Heart left ventricle (tissue), 13 donors: ENCODE measurements around the gene SUPT20H.

Source experiments
- POLR2A ChIP-seq, 2 donors: fragments of 450-650 bp; IDR thresholded peaks; one replicate each; pipeline ENCODE4 v1.6.1; 2017; ENCODE audit warnings: antibody characterized with exemption in 2 of 2, mild to moderate bottlenecking in 2 of 2, moderate library complexity in 2 of 2
- TF ChIP-seq, protein P1 (sequence below), 12 donors: fragments of 200-600 bp; sonication (generic) in 4 of 12; IDR thresholded peaks; one replicate each; pipeline versions ENCODE4 v1.5.0 to v1.8.0; 2018 to 2022; ENCODE audit warnings: antibody characterized with exemption in 12 of 12, mild to moderate bottlenecking in 5 of 12
- donor health status: ischemic (EF 13 %, LVEDD 7.1; RV severe dilation, severe dysfunction).
- donor health status: DM: no; HTN: yes; CAD: no.
- donor health status: DM: no; HTN: no; CAD: no.
- donor health status: ischemic (EF 25% LVEDD 6.9; RV normal size, moderate dysfunction).
- donor health status: ischemic (EF 25% LVEDD 5.7; RV mildly dilated, moderate dysfunction).
- donor health status: ischemic (EF 35%, LVEDD 5.7; RV mildly dilated, moderate dysfunction).
- donor health status: nonischemic (EF 11% LVEDD 7.7; RV severe dilation, severe dysfunction).
- donor health status: DM: yes; HTN: yes; CAD: no.
- donor health status: PGD.
- donor health status: ischemic (EF 29% LVEDD 5.4; RV normal size, mild dysfunction).
- donor health status: nonischemic (EF 23%, LVEDD 6.1; RV moderate dilation, normal function).

DNA sequence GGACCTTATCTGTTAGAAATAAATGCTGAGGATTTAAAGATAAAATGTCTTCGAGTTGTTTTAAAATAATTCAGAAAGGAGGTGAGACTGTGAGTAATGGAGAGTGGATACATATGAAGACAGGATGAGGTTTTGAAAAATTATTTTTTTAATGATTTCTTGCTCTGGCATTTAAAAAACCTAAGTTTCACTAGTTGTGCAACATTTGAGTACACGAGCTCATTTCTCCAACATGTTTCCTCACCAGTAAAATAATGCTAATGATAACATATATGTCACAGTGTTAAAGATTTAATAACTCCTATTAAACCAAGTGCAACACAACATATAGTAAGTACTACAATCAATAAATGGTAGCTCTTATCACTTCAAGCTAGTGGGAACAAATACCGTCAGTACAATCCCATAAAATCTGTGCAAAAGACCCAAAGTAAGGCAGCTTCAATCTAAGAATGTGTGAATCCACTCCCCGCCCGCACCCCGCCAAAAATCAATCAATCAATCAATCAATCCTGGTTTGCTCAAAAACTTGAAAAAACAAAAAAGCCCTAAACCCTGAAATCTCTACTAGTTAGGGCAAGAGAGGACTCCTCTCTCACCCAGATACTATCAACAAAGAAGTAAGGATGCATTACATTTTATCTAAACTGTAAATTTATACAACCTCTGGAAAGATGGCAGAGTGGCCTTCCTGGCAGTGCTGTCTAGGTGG, 61.6 kb downstream of the SUPT20H start:
- TF ChIP-seq POLR2A (IDR thresholded peaks at IDR 0.05) = no peak
- TF ChIP-seq, protein P1, sequence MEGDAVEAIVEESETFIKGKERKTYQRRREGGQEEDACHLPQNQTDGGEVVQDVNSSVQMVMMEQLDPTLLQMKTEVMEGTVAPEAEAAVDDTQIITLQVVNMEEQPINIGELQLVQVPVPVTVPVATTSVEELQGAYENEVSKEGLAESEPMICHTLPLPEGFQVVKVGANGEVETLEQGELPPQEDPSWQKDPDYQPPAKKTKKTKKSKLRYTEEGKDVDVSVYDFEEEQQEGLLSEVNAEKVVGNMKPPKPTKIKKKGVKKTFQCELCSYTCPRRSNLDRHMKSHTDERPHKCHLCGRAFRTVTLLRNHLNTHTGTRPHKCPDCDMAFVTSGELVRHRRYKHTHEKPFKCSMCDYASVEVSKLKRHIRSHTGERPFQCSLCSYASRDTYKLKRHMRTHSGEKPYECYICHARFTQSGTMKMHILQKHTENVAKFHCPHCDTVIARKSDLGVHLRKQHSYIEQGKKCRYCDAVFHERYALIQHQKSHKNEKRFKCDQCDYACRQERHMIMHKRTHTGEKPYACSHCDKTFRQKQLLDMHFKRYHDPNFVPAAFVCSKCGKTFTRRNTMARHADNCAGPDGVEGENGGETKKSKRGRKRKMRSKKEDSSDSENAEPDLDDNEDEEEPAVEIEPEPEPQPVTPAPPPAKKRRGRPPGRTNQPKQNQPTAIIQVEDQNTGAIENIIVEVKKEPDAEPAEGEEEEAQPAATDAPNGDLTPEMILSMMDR (IDR thresholded peaks at IDR 0.05) = no peak
